Caco-2 (cell line): Measurements from ENCODE around the gene LRMDA. TPM values are rescaled to one million over a fixed set of nuclear protein-coding genes. Genes with fewer than 3 reads are reported as not detected.

Source experiments
- BruUV-seq: library from RNA; stranded (reverse); fragments of 400-500 nt; replicated peaks from 2 replicates; lab custom pipeline; 2021; lab: Mats Ljungman, UMichigan
- CTCF ChIA-PET: fragments of 300-600 bp; sonication (Branson Sonifier 250); formaldehyde crosslinking; loops from one replicate; lab custom pipeline; 2022; ENCODE audit warnings: antibody characterized with exemption; lab: Charles Lee
- POLR2A ChIA-PET: fragments of 300-600 bp; sonication (Branson Sonifier 250); formaldehyde crosslinking; loops from one replicate; lab custom pipeline; 2022; ENCODE audit warnings: antibody characterized with exemption; lab: Charles Lee
- DNase-seq, 2 experiments: peaks; one replicate each; pipeline versions ENCODE4 v3.0.0 to v3.0.0-alpha.2; 2020 to 2022
- H3K27me3 ChIP-seq: replicated peaks from 2 replicates; pipeline ENCODE4 v1.6.0; 2011; ENCODE audit warnings: low read length; ENCODE audit not compliant: control insufficient read depth, insufficient read depth
- H3K36me3 ChIP-seq: 2 replicates; pipeline ENCODE4 v1.5.1; 2011; ENCODE audit warnings: low read length; ENCODE audit not compliant: control insufficient read depth, insufficient read depth
- H3K4me1 ChIP-seq: fragments of 250-450 bp; sonication (Bioruptor Pico); 2 replicates; pipeline ENCODE4 v1.5.1; 2020; ENCODE audit warnings: mild to moderate bottlenecking
- H3K4me3 ChIP-seq: 2 replicates; pipeline ENCODE4 v1.5.1; 2011; ENCODE audit warnings: low read depth, mild to moderate bottlenecking, control low read depth, low read length
- H3K9me3 ChIP-seq: fragments of 250-450 bp; sonication (Bioruptor Pico); 2 replicates; pipeline ENCODE4 v1.5.1; 2020; ENCODE audit warnings: mild to moderate bottlenecking, moderate library complexity
- H3K27ac Mint-ChIP-seq: one replicate; pipeline ENCODE4 v1.8.0; 2022; ENCODE audit warnings: mixed read lengths; ENCODE audit not compliant: unreplicated experiment
- H3K27me3 Mint-ChIP-seq: one replicate; pipeline ENCODE4 v1.8.0; 2022; ENCODE audit warnings: mixed read lengths; ENCODE audit not compliant: insufficient read depth, unreplicated experiment
- H3K36me3 Mint-ChIP-seq: one replicate; pipeline ENCODE4 v1.8.0; 2022; ENCODE audit warnings: mild to moderate bottlenecking, mixed read lengths; ENCODE audit not compliant: insufficient read depth, unreplicated experiment
- H3K4me1 Mint-ChIP-seq: one replicate; pipeline ENCODE4 v1.8.0; 2022; ENCODE audit warnings: low read depth, mixed read lengths; ENCODE audit not compliant: unreplicated experiment
- H3K4me3 Mint-ChIP-seq: one replicate; pipeline ENCODE4 v1.8.0; 2022; ENCODE audit warnings: mild to moderate bottlenecking, moderate library complexity, mixed read lengths; ENCODE audit not compliant: unreplicated experiment
- H3K9me3 Mint-ChIP-seq: one replicate; pipeline ENCODE4 v1.8.0; 2022; ENCODE audit warnings: mixed read lengths; ENCODE audit not compliant: unreplicated experiment
- intact Hi-C: fragments of 100-400 bp; cut with micrococcal nuclease; formaldehyde crosslinking; loops from one replicate; pipeline ENCODE4 v1.10.0; 2022; ENCODE audit not compliant: unreplicated experiment
- total RNA-seq: library from RNA; stranded (reverse); gene quantifications from 2 replicates; pipeline ENCODE4 v1.2.3, GENCODE V29; 2022
- TF ChIP-seq, protein P1 (sequence below), 2 experiments: fragments of 200-600 bp in 1 of 2; IDR thresholded peaks; 1 replicate in 1 of 2; 2 replicates in 1 of 2; pipeline versions ENCODE4 v1.5.1 to v1.8.0; 2011 to 2022; ENCODE audit warnings: antibody characterized with exemption in 1 of 2, control low read depth in 1 of 2, inconsistent platforms in 1 of 2, low read depth in 1 of 2, low read length in 1 of 2, mild to moderate bottlenecking in 1 of 2, moderate library complexity in 1 of 2; ENCODE audit not compliant: insufficient read depth in 1 of 2, severe bottlenecking in 1 of 2, unreplicated experiment in 1 of 2

LRMDA gene
- total RNA-seq, 1 experiment from 2014 or later = 18.5 TPM

DNA sequence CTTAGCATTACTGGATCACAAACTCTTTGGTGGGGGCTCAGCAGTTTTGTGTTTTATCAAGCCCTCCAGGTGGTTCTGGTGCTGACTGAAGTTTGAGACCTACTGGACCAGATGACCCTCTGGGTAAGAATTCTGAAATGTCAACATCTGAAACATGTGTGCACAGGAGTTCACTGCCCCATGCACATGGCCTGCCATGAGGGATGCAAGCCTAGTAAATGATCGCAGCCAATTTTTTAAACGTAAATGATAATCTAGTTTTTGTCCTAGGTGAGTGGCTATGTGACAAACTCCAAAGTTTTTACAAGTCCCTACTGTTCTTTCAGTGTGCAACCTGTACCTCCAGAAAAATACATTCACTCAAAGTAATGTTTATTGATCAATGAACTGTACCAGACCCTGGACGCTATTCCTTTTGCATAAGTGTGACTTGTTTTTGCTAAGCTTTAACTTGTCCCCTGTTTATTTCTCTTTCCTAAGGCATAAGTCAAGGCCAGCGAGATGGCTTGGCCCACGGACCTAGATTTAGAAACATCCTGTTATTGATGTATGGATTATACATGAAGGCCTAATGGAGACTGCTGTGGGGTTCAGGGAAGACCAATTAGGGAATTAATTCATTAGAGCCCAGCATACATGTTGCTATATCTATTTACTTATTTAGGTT, 531.1 kb downstream of the LRMDA start:
- no peaks in the 10 kb centered on the region for H3K9me3 Mint-ChIP-seq
- TF ChIP-seq, protein P1, sequence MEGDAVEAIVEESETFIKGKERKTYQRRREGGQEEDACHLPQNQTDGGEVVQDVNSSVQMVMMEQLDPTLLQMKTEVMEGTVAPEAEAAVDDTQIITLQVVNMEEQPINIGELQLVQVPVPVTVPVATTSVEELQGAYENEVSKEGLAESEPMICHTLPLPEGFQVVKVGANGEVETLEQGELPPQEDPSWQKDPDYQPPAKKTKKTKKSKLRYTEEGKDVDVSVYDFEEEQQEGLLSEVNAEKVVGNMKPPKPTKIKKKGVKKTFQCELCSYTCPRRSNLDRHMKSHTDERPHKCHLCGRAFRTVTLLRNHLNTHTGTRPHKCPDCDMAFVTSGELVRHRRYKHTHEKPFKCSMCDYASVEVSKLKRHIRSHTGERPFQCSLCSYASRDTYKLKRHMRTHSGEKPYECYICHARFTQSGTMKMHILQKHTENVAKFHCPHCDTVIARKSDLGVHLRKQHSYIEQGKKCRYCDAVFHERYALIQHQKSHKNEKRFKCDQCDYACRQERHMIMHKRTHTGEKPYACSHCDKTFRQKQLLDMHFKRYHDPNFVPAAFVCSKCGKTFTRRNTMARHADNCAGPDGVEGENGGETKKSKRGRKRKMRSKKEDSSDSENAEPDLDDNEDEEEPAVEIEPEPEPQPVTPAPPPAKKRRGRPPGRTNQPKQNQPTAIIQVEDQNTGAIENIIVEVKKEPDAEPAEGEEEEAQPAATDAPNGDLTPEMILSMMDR (IDR thresholded peaks at IDR 0.05; ENCODE audit: insufficient read depth in 1 of 2, low read depth in 1 of 2, low read length in 1 of 2, severe bottlenecking in 1 of 2, unreplicated experiment in 1 of 2) = no peak
- no peaks in the 10 kb centered on the region for H3K4me1 Mint-ChIP-seq
- no TSS peak for BruUV-seq
- no peak overlapping the region for H3K27ac Mint-ChIP-seq
- intact Hi-C loops = no loop called here
- Histone ChIP-seq H3K4me1 (no peaks in the 10 kb centered on the region), H3K9me3 (no peaks in the 10 kb centered on the region), H3K36me3 (no peaks in the 10 kb centered on the region), H3K27me3 (no peaks in the 10 kb centered on the region), H3K4me3 (no peak overlapping the region)
- H3K27me3 Mint-ChIP-seq = no peaks in the 10 kb centered on the region
- no peak for DNase-seq
- no peak overlapping the region for H3K4me3 Mint-ChIP-seq
- no peaks in the 10 kb centered on the region for H3K36me3 Mint-ChIP-seq
- ChIA-PET POLR2A (no interaction called here), CTCF (no interaction called here)

DNA sequence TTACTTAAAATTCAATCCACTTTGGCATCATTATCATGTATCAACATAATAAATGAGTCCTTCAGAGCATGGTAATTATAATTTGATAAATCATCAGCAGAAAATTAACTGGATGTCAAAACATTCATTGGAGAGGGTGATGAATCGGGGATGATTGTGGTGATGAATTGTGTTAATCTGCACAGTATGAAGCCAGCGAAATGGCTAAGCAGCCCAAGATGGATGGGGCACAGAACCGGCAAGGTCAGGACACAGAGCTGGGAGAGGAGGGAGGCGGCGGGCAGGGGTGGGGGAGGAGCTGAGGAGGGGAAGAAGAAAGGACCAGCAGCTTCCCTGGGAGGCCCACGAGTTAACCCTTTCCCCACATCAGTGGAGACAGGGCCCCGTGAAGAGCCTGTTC, 536.1 kb downstream of the LRMDA start:
- Mint-ChIP-seq H3K9me3 (no peaks in the 10 kb centered on the region), H3K4me3 (no peak overlapping the region), H3K4me1 (no peaks in the 10 kb centered on the region), H3K27me3 (no peaks in the 10 kb centered on the region), H3K36me3 (no peaks in the 10 kb centered on the region), H3K27ac (no peak overlapping the region)
- Histone ChIP-seq H3K9me3 (no peaks in the 10 kb centered on the region), H3K36me3 (no peaks in the 10 kb centered on the region), H3K4me1 (no peaks in the 10 kb centered on the region), H3K27me3 (no peaks in the 10 kb centered on the region), H3K4me3 (no peak overlapping the region)
- ChIA-PET POLR2A (no interaction called here), CTCF (no interaction called here)
- BruUV-seq = no TSS peak
- DNase-seq = no peak
- TF ChIP-seq, protein P1 (IDR thresholded peaks at IDR 0.05; ENCODE audit: insufficient read depth in 1 of 2, low read depth in 1 of 2, low read length in 1 of 2, severe bottlenecking in 1 of 2, unreplicated experiment in 1 of 2) = no peak
- intact Hi-C loops = no loop called here

DNA sequence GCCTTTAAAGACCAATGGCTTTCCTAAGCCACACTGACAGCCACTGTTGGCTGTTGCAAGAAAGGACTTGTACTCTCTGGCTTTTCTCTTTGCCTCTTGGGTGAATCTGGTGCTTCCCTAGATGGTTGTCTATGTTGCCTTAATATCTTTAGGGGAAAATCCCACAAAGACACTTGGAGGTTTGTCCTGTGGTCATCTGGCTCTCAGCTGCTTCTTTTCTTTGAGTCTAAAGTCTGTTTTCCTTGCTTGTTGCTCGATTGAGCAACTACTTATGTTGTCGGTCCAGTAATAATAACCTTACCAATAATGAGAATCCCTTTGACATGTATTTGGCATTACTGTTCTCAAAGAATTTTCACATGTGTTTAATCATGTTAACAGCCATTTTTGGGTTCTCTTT, 537.6 kb downstream of the LRMDA start:
- no peaks in the 10 kb centered on the region for H3K4me1 Mint-ChIP-seq
- POLR2A ChIA-PET = no interaction called here
- Histone ChIP-seq H3K27me3 (no peaks in the 10 kb centered on the region), H3K4me1 (no peaks in the 10 kb centered on the region), H3K36me3 (no peaks in the 10 kb centered on the region), H3K4me3 (no peak overlapping the region), H3K9me3 (no peaks in the 10 kb centered on the region)
- no peaks in the 10 kb centered on the region for H3K36me3 Mint-ChIP-seq
- TF ChIP-seq, protein P1 (IDR thresholded peaks at IDR 0.05; ENCODE audit: insufficient read depth in 1 of 2, low read depth in 1 of 2, low read length in 1 of 2, severe bottlenecking in 1 of 2, unreplicated experiment in 1 of 2) = no peak
- H3K9me3 Mint-ChIP-seq = no peaks in the 10 kb centered on the region
- DNase-seq = no peak
- H3K27ac Mint-ChIP-seq = no peak overlapping the region
- intact Hi-C loops = no loop called here
- H3K27me3 Mint-ChIP-seq = no peaks in the 10 kb centered on the region
- CTCF ChIA-PET = no interaction called here
- H3K4me3 Mint-ChIP-seq = no peak overlapping the region
- BruUV-seq = no TSS peak
